ENCODE measurements around the gene PLVAP.
A peak's percentile ranks its signal among the peaks of the same experiment; 100 is the strongest.

PLVAP gene

DNA sequence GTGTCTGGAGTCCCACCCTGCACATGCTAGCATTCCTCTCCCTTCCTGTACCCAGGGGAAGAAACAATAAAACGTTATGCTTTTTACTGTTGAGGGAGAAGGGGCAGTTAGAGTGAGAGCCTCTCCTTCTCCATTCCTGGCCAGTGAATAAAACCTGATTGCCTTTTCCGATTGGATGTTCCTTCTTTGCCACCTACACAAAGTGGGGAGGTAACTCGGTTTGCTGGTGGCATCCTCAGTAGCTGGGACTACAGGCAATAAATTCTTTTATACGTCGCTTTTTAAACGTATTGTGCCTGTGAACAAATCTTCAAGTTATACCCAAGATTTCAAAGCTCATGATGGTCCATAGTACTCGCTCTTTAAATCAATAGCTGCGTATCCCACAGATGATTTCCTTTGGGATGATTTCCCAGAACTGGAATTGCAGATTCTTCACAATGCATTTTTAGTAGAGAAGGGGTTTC lies 42.0 kb upstream of the PLVAP start:
- TF ChIP-seq, protein P1, sequence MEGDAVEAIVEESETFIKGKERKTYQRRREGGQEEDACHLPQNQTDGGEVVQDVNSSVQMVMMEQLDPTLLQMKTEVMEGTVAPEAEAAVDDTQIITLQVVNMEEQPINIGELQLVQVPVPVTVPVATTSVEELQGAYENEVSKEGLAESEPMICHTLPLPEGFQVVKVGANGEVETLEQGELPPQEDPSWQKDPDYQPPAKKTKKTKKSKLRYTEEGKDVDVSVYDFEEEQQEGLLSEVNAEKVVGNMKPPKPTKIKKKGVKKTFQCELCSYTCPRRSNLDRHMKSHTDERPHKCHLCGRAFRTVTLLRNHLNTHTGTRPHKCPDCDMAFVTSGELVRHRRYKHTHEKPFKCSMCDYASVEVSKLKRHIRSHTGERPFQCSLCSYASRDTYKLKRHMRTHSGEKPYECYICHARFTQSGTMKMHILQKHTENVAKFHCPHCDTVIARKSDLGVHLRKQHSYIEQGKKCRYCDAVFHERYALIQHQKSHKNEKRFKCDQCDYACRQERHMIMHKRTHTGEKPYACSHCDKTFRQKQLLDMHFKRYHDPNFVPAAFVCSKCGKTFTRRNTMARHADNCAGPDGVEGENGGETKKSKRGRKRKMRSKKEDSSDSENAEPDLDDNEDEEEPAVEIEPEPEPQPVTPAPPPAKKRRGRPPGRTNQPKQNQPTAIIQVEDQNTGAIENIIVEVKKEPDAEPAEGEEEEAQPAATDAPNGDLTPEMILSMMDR (conservative IDR thresholded peaks at IDR 0.05) = no peak
- H3K27ac ChIP-seq = peak overlapping the region; percentile 74

DNA sequence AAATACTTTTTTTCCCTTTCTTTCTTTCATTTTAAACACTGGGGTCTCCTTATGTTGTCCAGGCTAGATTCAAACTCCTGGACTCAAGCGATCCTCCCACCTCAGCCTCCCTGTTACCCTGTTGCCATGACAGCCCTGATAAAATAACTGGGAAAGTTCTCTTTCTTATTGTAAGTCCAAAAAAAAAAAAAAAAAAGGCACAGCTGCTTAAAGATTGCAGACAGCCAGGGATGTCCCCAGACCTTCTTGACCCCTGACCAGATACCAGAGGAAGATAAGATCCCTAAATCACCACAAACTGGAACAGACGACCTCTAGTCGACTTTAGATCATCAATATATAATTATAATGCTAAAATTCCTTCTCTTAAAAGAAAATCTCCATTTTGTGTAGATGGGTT lies 41.6 kb upstream of the PLVAP start:
- 0 out of 2 replicates have a peak overlapping the region, but pooled peaks have one; percentile 74 for H3K27ac ChIP-seq
- TF ChIP-seq, protein P1 (conservative IDR thresholded peaks at IDR 0.05) = no peak

DNA sequence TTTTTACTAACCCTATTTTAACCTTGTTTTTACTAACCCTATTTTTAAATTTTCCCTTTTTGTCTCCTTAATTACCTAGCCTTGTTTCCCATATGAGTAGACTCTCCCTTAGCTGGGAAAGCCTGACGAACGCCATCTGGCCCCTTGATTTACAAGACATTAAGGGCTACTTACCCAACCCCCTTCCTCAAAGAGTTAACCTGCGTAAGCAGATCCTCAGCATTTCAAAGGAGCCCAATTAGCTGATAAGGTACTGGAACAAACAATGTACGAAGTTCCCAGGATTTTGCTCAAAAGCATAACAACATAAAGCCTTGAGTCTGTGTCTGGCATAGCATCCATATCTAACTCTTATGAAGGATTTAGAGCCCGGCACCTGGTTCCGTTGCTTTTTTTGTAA lies 38.0 kb upstream of the PLVAP start:
- no peak overlapping the region for H3K27ac ChIP-seq
- TF ChIP-seq, protein P1 (conservative IDR thresholded peaks at IDR 0.05) = no peak

DNA sequence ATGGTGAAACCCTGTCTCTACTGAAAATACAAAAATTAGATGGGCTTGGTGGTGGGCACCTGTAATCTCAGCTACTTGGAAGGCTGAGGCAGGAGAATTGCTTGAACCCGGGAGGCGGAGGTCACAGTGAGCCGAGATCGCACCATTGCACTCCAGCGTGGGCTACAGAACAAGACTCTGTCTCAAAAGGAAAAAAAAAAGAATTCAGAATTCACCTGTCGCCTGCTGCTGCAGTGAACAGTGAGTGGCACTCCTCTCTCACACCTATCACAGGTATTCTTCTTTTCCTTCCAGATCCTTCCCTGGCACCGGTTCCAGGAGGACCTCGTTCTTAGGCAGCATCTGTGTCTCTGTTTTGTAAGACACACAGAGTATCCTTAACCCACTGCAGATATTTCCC lies 37.0 kb upstream of the PLVAP start:
- no peak overlapping the region for H3K27ac ChIP-seq
- TF ChIP-seq, protein P1 (conservative IDR thresholded peaks at IDR 0.05) = no peak

DNA sequence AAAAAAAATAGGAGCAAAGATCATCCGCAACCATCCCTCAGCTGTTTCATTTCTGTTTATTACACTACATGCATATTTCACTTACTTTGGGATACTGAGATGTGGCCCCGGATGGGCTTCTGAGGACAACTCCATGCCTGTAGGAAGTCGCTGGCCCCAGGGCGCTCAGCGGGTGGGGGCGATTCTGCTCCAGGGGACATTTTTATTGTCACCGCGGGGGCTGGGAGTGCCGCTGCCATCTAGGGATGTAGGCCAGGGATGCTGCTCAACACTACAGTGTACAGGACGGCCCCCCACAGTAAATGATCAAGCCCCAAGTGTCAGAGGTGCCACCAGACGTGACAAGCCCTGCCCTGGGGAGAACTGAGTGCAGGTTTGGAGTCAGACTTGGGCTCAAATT lies 34.7 kb upstream of the PLVAP start:
- H3K27ac ChIP-seq = no peak overlapping the region
- TF ChIP-seq, protein P1 (conservative IDR thresholded peaks at IDR 0.05) = no peak

DNA sequence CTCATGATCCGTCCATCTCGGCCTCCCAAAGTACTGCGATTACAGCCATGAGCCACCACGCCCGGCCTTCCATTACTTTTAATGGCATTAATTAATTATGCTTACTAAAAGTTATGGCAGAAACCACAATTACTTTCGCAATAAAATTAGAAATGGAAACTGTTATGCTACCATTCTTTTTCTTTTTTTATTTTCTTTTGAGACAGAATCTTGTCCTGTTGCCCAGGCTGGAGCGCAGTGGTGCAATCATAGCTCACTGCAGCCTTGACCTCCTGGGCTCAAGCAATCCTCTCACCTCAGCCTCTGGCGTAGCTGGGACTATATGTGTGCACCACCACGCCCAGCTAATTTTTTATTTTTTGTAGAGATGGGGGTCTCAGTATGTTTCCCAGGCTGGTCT lies 32.8 kb upstream of the PLVAP start:
- H3K27ac ChIP-seq = no peak overlapping the region
- TF ChIP-seq, protein P1 (conservative IDR thresholded peaks at IDR 0.05) = no peak

DNA sequence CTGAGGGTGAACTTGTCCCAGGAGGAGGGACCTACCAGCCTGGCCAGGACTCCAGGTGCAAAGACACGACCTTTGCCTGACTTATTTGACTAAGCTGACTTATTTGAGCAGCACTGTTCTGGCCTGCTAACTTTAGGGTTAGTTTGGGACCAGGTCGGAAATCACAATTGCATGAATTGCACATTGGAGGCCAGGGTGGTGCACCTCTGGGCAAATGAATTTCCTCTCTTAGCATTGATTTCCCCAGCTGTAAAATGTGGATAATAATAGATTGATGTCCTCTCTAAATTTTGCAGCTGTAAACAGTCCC lies 29.7 kb upstream of the PLVAP start:
- TF ChIP-seq, protein P1 (conservative IDR thresholded peaks at IDR 0.05) = no peak

More for the DNA sequence above, 29.7 kb upstream of the PLVAP start:
- no peak overlapping the region for H3K27ac ChIP-seq
